Measurements from ENCODE around the gene FAM118B. TPM values are rescaled to one million over a fixed set of nuclear protein-coding genes. Genes with fewer than 3 reads are reported as not detected.

The FAM118B gene
- polyA plus RNA-seq, 1 of the 3 experiments (the other 2 are of a cell fraction): 19.5 TPM

DNA sequence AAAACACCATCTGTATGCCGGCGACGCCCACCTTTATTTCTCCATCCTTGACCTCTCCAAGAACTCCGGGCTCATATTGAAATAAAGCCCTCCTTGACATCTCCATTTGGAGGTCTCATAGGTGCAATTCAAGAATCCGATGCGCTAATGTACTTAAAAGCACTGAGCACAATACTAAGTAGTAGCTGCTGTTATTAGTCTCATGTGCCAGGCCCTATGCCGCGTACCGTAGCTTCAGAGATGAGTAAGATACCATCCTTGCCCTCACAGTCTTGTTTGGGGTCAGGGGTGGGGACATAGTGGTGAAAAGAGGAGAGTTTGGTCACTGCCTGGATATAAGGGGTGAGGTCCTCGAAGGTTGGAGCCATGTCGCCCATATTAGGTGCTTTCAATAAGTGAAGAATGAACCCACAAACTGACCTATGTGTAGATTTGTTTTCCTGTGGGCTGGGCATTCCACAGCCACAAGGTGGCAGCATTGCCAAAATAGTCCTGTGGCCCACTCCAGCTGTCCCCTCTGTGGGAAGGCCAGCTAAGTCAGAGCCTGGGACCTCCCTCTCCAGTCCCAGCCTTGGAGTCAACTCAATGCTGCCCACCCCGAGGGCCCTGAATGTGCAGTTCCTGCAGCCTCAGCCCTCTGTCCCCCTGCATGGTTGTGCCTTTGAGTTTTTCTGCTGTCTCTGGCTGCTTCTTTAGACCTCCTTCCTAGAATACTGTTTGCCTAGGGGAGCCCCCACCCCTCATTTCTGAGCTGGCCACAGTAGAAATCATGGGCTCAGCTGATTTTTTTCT lies 98.8 kb downstream of the FAM118B start:
- peak; percentile 81 for DNase-seq
- H2AFZ ChIP-seq (ENCODE audit: low read depth): no peak overlapping the region

DNA sequence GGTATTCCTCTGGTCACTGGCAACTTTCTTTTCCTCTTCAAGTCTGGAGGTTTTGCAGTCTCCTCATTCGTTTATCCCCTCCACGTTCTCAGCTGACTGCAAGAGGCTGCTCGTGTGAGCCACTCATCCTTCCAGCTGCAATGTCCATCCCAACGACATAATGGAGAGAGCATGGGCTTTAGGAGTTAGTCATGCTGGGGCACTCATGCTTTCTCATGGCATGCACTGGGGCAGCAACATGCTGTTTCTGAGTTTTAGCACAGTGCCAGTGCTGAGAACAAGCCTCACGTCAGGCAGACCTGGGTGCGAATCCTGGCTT lies 99.4 kb downstream of the FAM118B start:
- Histone ChIP-seq H4K20me1 (ENCODE audit: insufficient read depth) (no peaks in the 10 kb centered on the region), H3F3A (replicated peaks; ENCODE audit: insufficient read depth) (peaks cover 18% of the 10 kb centered on the region), H3K4me2 (peak overlapping the region; percentile 25; the same call in 1 of the 2 replicates), H3K4me1 (ENCODE audit: control insufficient read depth in 1 of 2, insufficient read depth in 2 of 2, low read depth in 1 of 2, low read length in 1 of 2) (peaks cover 4% of the 10 kb centered on the region in 2 experiments; a peak in 2 of 4 replicates), H3K9ac (no peak overlapping the region), H3K4me3 (ENCODE audit: low read depth in 2 of 2, low read length in 1 of 2) (no peak overlapping the region), H3K27me3 (ENCODE audit: insufficient read depth) (no peaks in the 10 kb centered on the region), H3K9me3 (no peaks in the 10 kb centered on the region), H2AFZ (ENCODE audit: low read depth) (no peak overlapping the region), H3K79me2 (ENCODE audit: insufficient read depth) (no peaks in the 10 kb centered on the region), H3K36me3 (replicated peaks in 1 of 2; ENCODE audit: control insufficient read depth in 1 of 2, insufficient read depth in 2 of 2, low read length in 1 of 2) (peaks cover 6 to 11% of the 10 kb centered on the region in 2 experiments), H3K27ac (ENCODE audit: low read depth in 2 of 2, low read length in 1 of 2) (no peak overlapping the region), H3K9me2 (no peaks in the 10 kb centered on the region)
- CTCF ChIA-PET: interaction anchor here (0.6 to 10.0 kb wide), 51 partner anchors 8 to 1035 kb away, joined by 3 to 172 read pairs (median 5); partner anchors contain the start of genes ST3GAL4 and TIRAP
- no peak for DNase-seq
- 82% methylated on average over 5 of the region's 6 CpGs for WGBS (ENCODE audit: low lambda C conversion rate)
- TF ChIP-seq TAF1 (IDR thresholded peaks at IDR 0.05; ENCODE audit: borderline replicate concordance, low read depth, low read length) (no peak), FOXJ3 (CRISPR knock-in tag; IDR thresholded peaks at IDR 0.05) (no peak)
- POLR2A ChIA-PET: interaction anchor here (1.6 kb wide), 1 partner anchor 170 kb away, joined by 12 read pairs; no protein-coding TSS in a partner anchor

More for the DNA sequence above, 98.8 kb downstream of the FAM118B start:
- peaks cover 18% of the 10 kb centered on the region for H3F3A ChIP-seq (replicated peaks; ENCODE audit: insufficient read depth)
- H3K4me1 ChIP-seq (ENCODE audit: control insufficient read depth in 1 of 2, insufficient read depth in 2 of 2, low read depth in 1 of 2, low read length in 1 of 2): peaks cover 4% of the 10 kb centered on the region in 2 experiments; a peak in 2 of 4 replicates
- H3K4me2 ChIP-seq: peak overlapping the region; percentile 25; the same call in 1 of the 2 replicates
- 70% methylated on average over 12 of the region's 12 CpGs for WGBS (ENCODE audit: low lambda C conversion rate)
- H4K20me1 ChIP-seq (ENCODE audit: insufficient read depth): no peaks in the 10 kb centered on the region
- ChIA-PET POLR2A (interaction anchor here (0.8 to 1.6 kb wide), 3 partner anchors 22 to 170 kb away, joined by 3 to 12 read pairs (median 3); partner anchors contain the start of gene ST3GAL4), CTCF (interaction anchor here (0.6 to 10.0 kb wide), 54 partner anchors 9 to 1036 kb away, joined by 3 to 172 read pairs (median 5); partner anchors contain the start of genes ST3GAL4 and TIRAP)
- H3K9me2 ChIP-seq: no peaks in the 10 kb centered on the region
- H3K9ac ChIP-seq: no peak overlapping the region
- H3K9me3 ChIP-seq: no peaks in the 10 kb centered on the region
- no peak overlapping the region for H3K27ac ChIP-seq (ENCODE audit: low read depth in 2 of 2, low read length in 1 of 2)
- H3K27me3 ChIP-seq (ENCODE audit: insufficient read depth): no peaks in the 10 kb centered on the region
- peak; percentile 49 for TF ChIP-seq CHD2 (IDR thresholded peaks at IDR 0.05; ENCODE audit: low read length, partially characterized antibody)
- peak; percentile 93 for TF ChIP-seq SMC3 (IDR thresholded peaks at IDR 0.05; ENCODE audit: low read depth, low read length)
- TF ChIP-seq, protein P1, sequence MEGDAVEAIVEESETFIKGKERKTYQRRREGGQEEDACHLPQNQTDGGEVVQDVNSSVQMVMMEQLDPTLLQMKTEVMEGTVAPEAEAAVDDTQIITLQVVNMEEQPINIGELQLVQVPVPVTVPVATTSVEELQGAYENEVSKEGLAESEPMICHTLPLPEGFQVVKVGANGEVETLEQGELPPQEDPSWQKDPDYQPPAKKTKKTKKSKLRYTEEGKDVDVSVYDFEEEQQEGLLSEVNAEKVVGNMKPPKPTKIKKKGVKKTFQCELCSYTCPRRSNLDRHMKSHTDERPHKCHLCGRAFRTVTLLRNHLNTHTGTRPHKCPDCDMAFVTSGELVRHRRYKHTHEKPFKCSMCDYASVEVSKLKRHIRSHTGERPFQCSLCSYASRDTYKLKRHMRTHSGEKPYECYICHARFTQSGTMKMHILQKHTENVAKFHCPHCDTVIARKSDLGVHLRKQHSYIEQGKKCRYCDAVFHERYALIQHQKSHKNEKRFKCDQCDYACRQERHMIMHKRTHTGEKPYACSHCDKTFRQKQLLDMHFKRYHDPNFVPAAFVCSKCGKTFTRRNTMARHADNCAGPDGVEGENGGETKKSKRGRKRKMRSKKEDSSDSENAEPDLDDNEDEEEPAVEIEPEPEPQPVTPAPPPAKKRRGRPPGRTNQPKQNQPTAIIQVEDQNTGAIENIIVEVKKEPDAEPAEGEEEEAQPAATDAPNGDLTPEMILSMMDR (IDR thresholded peaks at IDR 0.05): peak; percentile 93
- peak; percentile 98 for TF ChIP-seq RAD21 (IDR thresholded peaks at IDR 0.05; ENCODE audit: low read length)
- no peak for TF ChIP-seq GATA2 (CRISPR knock-in tag; IDR thresholded peaks at IDR 0.05)
- H3K4me3 ChIP-seq (ENCODE audit: low read depth in 2 of 2, low read length in 1 of 2): no peak overlapping the region; a peak in 1 of 4 replicates
- peaks cover 6 to 11% of the 10 kb centered on the region in 2 experiments for H3K36me3 ChIP-seq (replicated peaks in 1 of 2; ENCODE audit: control insufficient read depth in 1 of 2, insufficient read depth in 2 of 2, low read length in 1 of 2)
- peaks cover 5% of the 10 kb centered on the region; the same call in 1 of the 2 replicates for H3K79me2 ChIP-seq (ENCODE audit: insufficient read depth)
